NOMO-1 (cell line): ENCODE data around the gene TSPEAR.

Experiments
- DNase-seq, 2 experiments: peaks; one replicate each; lab custom pipeline; 2025; ENCODE audit not compliant: unreplicated experiment in 2 of 2; lab: John Stamatoyannopoulos, UW

The TSPEAR gene

GRCh38 chr21:44741921-44742320 lies 30.5 kb upstream of the TSPEAR start:
- no peak for DNase-seq

GRCh38 chr21:44740742-44741141 lies 29.4 kb upstream of the TSPEAR start:
- DNase-seq = no peak

- no peak for DNase-seq
Observed at GRCh38 chr21:44739316-44739715, 27.9 kb upstream of the TSPEAR start.

GRCh38 chr21:44738621-44739020 lies 27.2 kb upstream of the TSPEAR start:
- DNase-seq = no peak

GRCh38 chr21:44737706-44738354 lies 26.5 kb upstream of the TSPEAR start:
- no peak for DNase-seq

GRCh38 chr21:44736291-44737004 lies 25.1 kb upstream of the TSPEAR start:
- DNase-seq = no peak

- no peak for DNase-seq
Observed at GRCh38 chr21:44735821-44736220, 24.4 kb upstream of the TSPEAR start.

- DNase-seq = no peak
Observed at GRCh38 chr21:44734841-44735240, 23.5 kb upstream of the TSPEAR start.

GRCh38 chr21:44734026-44734745 lies 22.8 kb upstream of the TSPEAR start:
- no peak for DNase-seq

GRCh38 chr21:44732956-44733355 lies 21.6 kb upstream of the TSPEAR start:
- no peak for DNase-seq

GRCh38 chr21:44732263-44732662 lies 20.9 kb upstream of the TSPEAR start:
- DNase-seq = no peak

- peak in 1 of 2 experiments; percentile 41 for DNase-seq
Observed at GRCh38 chr21:44730951-44731579, 19.7 kb upstream of the TSPEAR start.

GRCh38 chr21:44730028-44730395 lies 18.6 kb upstream of the TSPEAR start:
- no peak for DNase-seq

- DNase-seq = no peak
Observed at GRCh38 chr21:44729336-44730027, 18.1 kb upstream of the TSPEAR start.

- no peak for DNase-seq
Observed at GRCh38 chr21:44728716-44729115, 17.3 kb upstream of the TSPEAR start.

GRCh38 chr21:44727757-44728156 lies 16.4 kb upstream of the TSPEAR start:
- DNase-seq = no peak

GRCh38 chr21:44727321-44727720 lies 15.9 kb upstream of the TSPEAR start:
- DNase-seq = no peak

GRCh38 chr21:44726826-44727225 lies 15.5 kb upstream of the TSPEAR start:
- no peak for DNase-seq

GRCh38 chr21:44724926-44725325 lies 13.6 kb upstream of the TSPEAR start:
- no peak for DNase-seq

- no peak for DNase-seq
Observed at GRCh38 chr21:44724196-44724595, 12.8 kb upstream of the TSPEAR start.
